Heart left ventricle (tissue), 13 donors: ENCODE results near the gene RBM20.

Experiments used
- CTCF ChIP-seq, 12 donors: fragments of 200-600 bp; sonication (generic) in 4 of 12; IDR thresholded peaks; one replicate each; pipeline versions ENCODE4 v1.5.0 to v1.8.0; 2018 to 2022; ENCODE audit warnings: antibody characterized with exemption in 12 of 12, mild to moderate bottlenecking in 5 of 12
- POLR2A ChIP-seq, 2 donors: fragments of 450-650 bp; IDR thresholded peaks; one replicate each; pipeline ENCODE4 v1.6.1; 2017; ENCODE audit warnings: antibody characterized with exemption in 2 of 2, mild to moderate bottlenecking in 2 of 2, moderate library complexity in 2 of 2
- donor health status: ischemic (EF 13 %, LVEDD 7.1; RV severe dilation, severe dysfunction).
- donor health status: DM: no; HTN: yes; CAD: no.
- donor health status: DM: no; HTN: no; CAD: no.
- donor health status: ischemic (EF 25% LVEDD 6.9; RV normal size, moderate dysfunction).
- donor health status: ischemic (EF 25% LVEDD 5.7; RV mildly dilated, moderate dysfunction).
- donor health status: ischemic (EF 35%, LVEDD 5.7; RV mildly dilated, moderate dysfunction).
- donor health status: nonischemic (EF 11% LVEDD 7.7; RV severe dilation, severe dysfunction).
- donor health status: DM: yes; HTN: yes; CAD: no.
- donor health status: PGD.
- donor health status: ischemic (EF 29% LVEDD 5.4; RV normal size, mild dysfunction).
- donor health status: nonischemic (EF 23%, LVEDD 6.1; RV moderate dilation, normal function).

- TF ChIP-seq CTCF (IDR thresholded peaks at IDR 0.05) (no peak), POLR2A (IDR thresholded peaks at IDR 0.05) (no peak)
These were observed 36.0 kb upstream of the RBM20 start for GRCh38 chr10:110608087-110608486.
